Measurements from ENCODE around the gene BORCS6. TPM values are rescaled to one million over a fixed set of nuclear protein-coding genes. Genes with fewer than 3 reads are reported as not detected.
A peak's percentile ranks its signal among the peaks of the same experiment; 100 is the strongest.

Gene BORCS6
- total and polyA plus RNA-seq, 2 of the 13 experiments (the other 11 are each of a cell fraction or from before 2014, with no cell fraction given), result 2.0 to 5.1 TPM

GRCh38 chr17:8209907-8210760 lies 20.2 kb upstream of the BORCS6 start, which contains the start of gene AURKB (continued):
- no peak for TF ChIP-seq NR3C1 (CRISPR knock-in tag; IDR thresholded peaks at IDR 0.05)
- TF ChIP-seq ZNF597 (CRISPR knock-in tag; IDR thresholded peaks at IDR 0.05), result no peak
- peak; percentile 99 for TF ChIP-seq SIN3A (IDR thresholded peaks at IDR 0.05; ENCODE audit: borderline replicate concordance, low read depth, low read length)
- peak; percentile 74; the same call in 1 of the 2 replicates for TF ChIP-seq TOPORS (CRISPR knock-in tag; IDR thresholded peaks at IDR 0.05)
- TF ChIP-seq CCDC6 (CRISPR knock-in tag; IDR thresholded peaks at IDR 0.05), result peak; percentile 51; the same call in 1 of the 2 replicates
- TF ChIP-seq ZNF646 (CRISPR knock-in tag; IDR thresholded peaks at IDR 0.05), result no peak
- TF ChIP-seq, protein P1, sequence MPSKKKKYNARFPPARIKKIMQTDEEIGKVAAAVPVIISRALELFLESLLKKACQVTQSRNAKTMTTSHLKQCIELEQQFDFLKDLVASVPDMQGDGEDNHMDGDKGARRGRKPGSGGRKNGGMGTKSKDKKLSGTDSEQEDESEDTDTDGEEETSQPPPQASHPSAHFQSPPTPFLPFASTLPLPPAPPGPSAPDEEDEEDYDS (CRISPR knock-in tag; IDR thresholded peaks at IDR 0.05), result peak; percentile 89
- TF ChIP-seq ZNF562 (CRISPR knock-in tag; IDR thresholded peaks at IDR 0.05; ENCODE audit: borderline replicate concordance), result no peak
- TF ChIP-seq NPAS2 (CRISPR knock-in tag; IDR thresholded peaks at IDR 0.05; ENCODE audit: borderline replicate concordance), result no peak
- TF ChIP-seq HDAC1 (CRISPR knock-in tag; IDR thresholded peaks at IDR 0.05), result peak; percentile 99
- no peak for TF ChIP-seq ZIK1 (CRISPR knock-in tag; IDR thresholded peaks at IDR 0.05; ENCODE audit: borderline replicate concordance, low read depth)
- TF ChIP-seq ZFP41 (CRISPR knock-in tag; IDR thresholded peaks at IDR 0.05; ENCODE audit: borderline replicate concordance), result no peak
- 0 out of 2 replicates have a peak, but pooled peaks have one; percentile 44 for TF ChIP-seq ZNF563 (CRISPR knock-in tag; IDR thresholded peaks at IDR 0.05)
- peak; percentile 98 for TF ChIP-seq E2F5 (CRISPR knock-in tag; conservative IDR thresholded peaks at IDR 0.05)
- no peak for TF ChIP-seq MLX (CRISPR knock-in tag; IDR thresholded peaks at IDR 0.05)
- no peak for TF ChIP-seq THYN1 (CRISPR knock-in tag; IDR thresholded peaks at IDR 0.05; ENCODE audit: borderline replicate concordance, low read depth)

Data from HepG2 (cell line).